HepG2 (cell line): ENCODE measurements around the gene SMOC1. TPM values are rescaled to one million over a fixed set of nuclear protein-coding genes. Genes with fewer than 3 reads are reported as not detected.

Experiments
- ATF2 ChIP-seq: sonication (generic); formaldehyde crosslinking; IDR thresholded peaks from 2 replicates; pipeline ENCODE4 v1.4.0; 2020; ENCODE audit warnings: missing genetic modification reagents
- CENPT ChIP-seq: sonication (generic); formaldehyde crosslinking; IDR thresholded peaks from 2 replicates; pipeline ENCODE4 v1.8.0; 2022; ENCODE audit warnings: low read depth, mild to moderate bottlenecking, moderate library complexity, missing genetic modification reagents
- CREB1 ChIP-seq, 2 experiments: fragments of 450-650 bp in 1 of 2; IDR thresholded peaks; 2 replicates each; pipeline ENCODE4 v1.6.1; 2016 to 2017; ENCODE audit warnings: control low read depth in 1 of 2, mild to moderate bottlenecking in 1 of 2, missing compliant biosample characterization in 1 of 2, missing genetic modification characterization in 1 of 2
- CTCF ChIP-seq: sonication (generic); formaldehyde crosslinking; IDR thresholded peaks from 2 replicates; pipeline ENCODE4 v1.5.0; 2020; ENCODE audit warnings: mild to moderate bottlenecking, missing genetic modification reagents, moderate library complexity
- GATA4 ChIP-seq: sonication (generic); IDR thresholded peaks from 2 replicates; pipeline ENCODE4 v1.6.1; 2016; ENCODE audit warnings: antibody characterized with exemption, low read depth, borderline replicate concordance
- HOXA9 ChIP-seq: sonication (generic); formaldehyde crosslinking; IDR thresholded peaks from 2 replicates; pipeline ENCODE4 v1.8.1; 2022; ENCODE audit warnings: missing genetic modification reagents, mild to moderate bottlenecking, moderate library complexity, borderline replicate concordance
- ISL2 ChIP-seq: sonication (generic); formaldehyde crosslinking; IDR thresholded peaks from 2 replicates; pipeline ENCODE4 v1.5.0; 2020; ENCODE audit warnings: missing genetic modification reagents
- MTA3 ChIP-seq: sonication (generic); formaldehyde crosslinking; IDR thresholded peaks from 2 replicates; pipeline ENCODE4 v1.4.0; 2020; ENCODE audit warnings: missing genetic modification reagents
- SIN3A ChIP-seq: IDR thresholded peaks from 2 replicates; pipeline ENCODE4 v1.6.1; 2011; ENCODE audit warnings: low read depth, mild to moderate bottlenecking, control low read depth, low read length, borderline replicate concordance
- SMC3 ChIP-seq: IDR thresholded peaks from 2 replicates; pipeline ENCODE4 v1.6.1; 2011; ENCODE audit warnings: low read length, improper control_type of control experiment
- YEATS4 ChIP-seq: sonication (generic); formaldehyde crosslinking; IDR thresholded peaks from 2 replicates; pipeline ENCODE4 v1.4.0; 2020; ENCODE audit warnings: missing genetic modification reagents, borderline replicate concordance
- ZMYM2 ChIP-seq: sonication (generic); formaldehyde crosslinking; IDR thresholded peaks from 2 replicates; pipeline ENCODE4 v1.8.0; 2022; ENCODE audit warnings: mild to moderate bottlenecking, missing genetic modification reagents
- ZNF326 ChIP-seq: sonication (generic); formaldehyde crosslinking; IDR thresholded peaks from 2 replicates; pipeline ENCODE4 v1.4.0; 2020; ENCODE audit warnings: missing genetic modification reagents, borderline replicate concordance
- ZNF350 ChIP-seq: sonication (generic); formaldehyde crosslinking; IDR thresholded peaks from 2 replicates; pipeline ENCODE4 v1.4.0; 2020; ENCODE audit warnings: mild to moderate bottlenecking, low read depth, missing genetic modification reagents, borderline replicate concordance
- ZNF484 ChIP-seq: sonication (generic); formaldehyde crosslinking; IDR thresholded peaks from 2 replicates; pipeline ENCODE4 v1.5.1; 2020; ENCODE audit warnings: mild to moderate bottlenecking, low read depth, missing genetic modification reagents, borderline replicate concordance
- polyA plus RNA-seq, 8 experiments: library from polyadenylated mRNA; depleted of rRNA in 3 of 8; stranded (reverse) in 7 of 8; unstranded in 1 of 8; fragments of >200 nt; fragmentation: Illumina TruSeq in 4 of 8; extraction: Trizol in 4 of 8; gene quantifications; 2 replicates each; pipeline versions ENCODE4 v1.2.1 to v1.2.3, GENCODE V29; 2011 to 2016; ENCODE audit warnings: low read depth in 4 of 8, missing spikeins in 1 of 8, mixed read lengths in 1 of 8; ENCODE audit not compliant: insufficient read depth in 1 of 8
- total RNA-seq, 5 experiments: library from RNA; depleted of rRNA; stranded (reverse); fragments of >200 nt; fragmentation: Illumina TruSeq; extraction: Trizol; gene quantifications; 2 replicates each; pipeline ENCODE4 v1.2.3, GENCODE V29; 2016; ENCODE audit warnings: low read depth in 1 of 5
- TF ChIP-seq, protein P1 (sequence below): sonication (generic); formaldehyde crosslinking; IDR thresholded peaks from 2 replicates; pipeline ENCODE4 v1.4.0; 2020; ENCODE audit warnings: missing genetic modification reagents; ENCODE audit errors: not compliant biosample characterization
- TF ChIP-seq, protein P2 (sequence below): sonication (generic); formaldehyde crosslinking; IDR thresholded peaks from 2 replicates; pipeline ENCODE4 v1.4.0; 2020; ENCODE audit warnings: missing genetic modification reagents
- TF ChIP-seq, protein P3 (sequence below): sonication (generic); formaldehyde crosslinking; IDR thresholded peaks from 2 replicates; pipeline ENCODE4 v1.4.0; 2020; ENCODE audit warnings: mild to moderate bottlenecking, missing genetic modification reagents

Gene SMOC1
- total and polyA plus RNA-seq, 2 of the 13 experiments (the other 11 are each of a cell fraction or from before 2014, with no cell fraction given) = 17.8 to 35.6 TPM

DNA sequence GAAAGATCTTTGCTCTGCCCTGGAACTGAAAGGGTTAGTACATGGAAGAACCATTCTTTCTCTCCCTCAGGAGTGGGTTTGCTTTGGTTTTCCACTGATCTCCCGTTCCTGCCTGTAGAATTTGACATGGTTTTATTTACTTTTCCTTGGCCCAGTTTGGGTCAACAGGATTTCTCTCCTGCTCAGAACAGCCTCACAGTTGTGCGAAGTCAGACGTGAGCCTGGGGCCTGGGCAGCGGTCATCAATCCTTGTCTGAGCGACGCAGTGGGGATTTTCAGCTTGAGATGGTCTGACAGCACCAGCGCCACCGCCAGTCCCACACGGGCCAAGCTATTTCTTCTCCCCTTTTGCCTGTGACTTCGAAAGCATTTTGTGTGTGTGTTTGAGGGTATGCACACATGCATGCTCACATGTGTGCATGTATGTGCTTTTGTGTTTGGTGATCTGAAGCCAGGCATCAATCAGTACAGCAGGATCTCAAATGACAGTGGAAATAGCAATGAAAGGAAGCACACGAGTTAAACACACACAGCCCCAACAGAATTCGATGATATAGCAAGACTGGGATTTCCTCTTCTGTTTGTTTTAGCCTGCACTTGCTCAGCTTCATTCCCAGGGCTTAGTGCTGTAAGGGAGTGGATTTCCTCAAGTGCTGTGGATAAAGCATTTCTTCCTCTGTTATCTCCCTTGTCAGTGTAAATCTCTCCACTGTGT, 58.3 kb downstream of the SMOC1 start (continued):
- TF ChIP-seq, protein P1, sequence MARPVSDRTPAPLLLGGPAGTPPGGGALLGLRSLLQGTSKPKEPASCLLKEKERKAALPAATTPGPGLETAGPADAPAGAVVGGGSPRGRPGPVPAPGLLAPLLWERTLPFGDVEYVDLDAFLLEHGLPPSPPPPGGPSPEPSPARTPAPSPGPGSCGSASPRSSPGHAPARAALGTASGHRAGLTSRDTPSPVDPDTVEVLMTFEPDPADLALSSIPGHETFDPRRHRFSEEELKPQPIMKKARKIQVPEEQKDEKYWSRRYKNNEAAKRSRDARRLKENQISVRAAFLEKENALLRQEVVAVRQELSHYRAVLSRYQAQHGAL (CRISPR knock-in tag) = no peak
- TF ChIP-seq SIN3A (no peak), ZMYM2 (CRISPR knock-in tag) (no peak), ZNF326 (CRISPR knock-in tag) (no peak), CREB1 (IDR thresholded peaks at IDR 0.05) (no peak), CREB1 (CRISPR knock-in tag; IDR thresholded peaks at IDR 0.05) (no peak), CTCF (CRISPR knock-in tag) (peak; percentile 65), MTA3 (CRISPR knock-in tag) (no peak), HOXA9 (CRISPR knock-in tag) (no peak), ZNF484 (CRISPR knock-in tag) (no peak), ZNF350 (CRISPR knock-in tag) (peak; percentile 45; the same call in 1 of the 2 replicates), GATA4 (no peak), ISL2 (no peak), SMC3 (peak; percentile 26), CENPT (CRISPR knock-in tag) (no peak), ATF2 (CRISPR knock-in tag) (peak; percentile 39; the same call in 1 of the 2 replicates), YEATS4 (CRISPR knock-in tag) (no peak)
- TF ChIP-seq, protein P2, sequence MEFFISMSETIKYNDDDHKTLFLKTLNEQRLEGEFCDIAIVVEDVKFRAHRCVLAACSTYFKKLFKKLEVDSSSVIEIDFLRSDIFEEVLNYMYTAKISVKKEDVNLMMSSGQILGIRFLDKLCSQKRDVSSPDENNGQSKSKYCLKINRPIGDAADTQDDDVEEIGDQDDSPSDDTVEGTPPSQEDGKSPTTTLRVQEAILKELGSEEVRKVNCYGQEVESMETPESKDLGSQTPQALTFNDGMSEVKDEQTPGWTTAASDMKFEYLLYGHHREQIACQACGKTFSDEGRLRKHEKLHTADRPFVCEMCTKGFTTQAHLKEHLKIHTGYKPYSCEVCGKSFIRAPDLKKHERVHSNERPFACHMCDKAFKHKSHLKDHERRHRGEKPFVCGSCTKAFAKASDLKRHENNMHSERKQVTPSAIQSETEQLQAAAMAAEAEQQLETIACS (CRISPR knock-in tag) = no peak
- TF ChIP-seq, protein P3, sequence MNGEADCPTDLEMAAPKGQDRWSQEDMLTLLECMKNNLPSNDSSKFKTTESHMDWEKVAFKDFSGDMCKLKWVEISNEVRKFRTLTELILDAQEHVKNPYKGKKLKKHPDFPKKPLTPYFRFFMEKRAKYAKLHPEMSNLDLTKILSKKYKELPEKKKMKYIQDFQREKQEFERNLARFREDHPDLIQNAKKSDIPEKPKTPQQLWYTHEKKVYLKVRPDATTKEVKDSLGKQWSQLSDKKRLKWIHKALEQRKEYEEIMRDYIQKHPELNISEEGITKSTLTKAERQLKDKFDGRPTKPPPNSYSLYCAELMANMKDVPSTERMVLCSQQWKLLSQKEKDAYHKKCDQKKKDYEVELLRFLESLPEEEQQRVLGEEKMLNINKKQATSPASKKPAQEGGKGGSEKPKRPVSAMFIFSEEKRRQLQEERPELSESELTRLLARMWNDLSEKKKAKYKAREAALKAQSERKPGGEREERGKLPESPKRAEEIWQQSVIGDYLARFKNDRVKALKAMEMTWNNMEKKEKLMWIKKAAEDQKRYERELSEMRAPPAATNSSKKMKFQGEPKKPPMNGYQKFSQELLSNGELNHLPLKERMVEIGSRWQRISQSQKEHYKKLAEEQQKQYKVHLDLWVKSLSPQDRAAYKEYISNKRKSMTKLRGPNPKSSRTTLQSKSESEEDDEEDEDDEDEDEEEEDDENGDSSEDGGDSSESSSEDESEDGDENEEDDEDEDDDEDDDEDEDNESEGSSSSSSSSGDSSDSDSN = no peak
